IMR-90 (cell line): ENCODE data around the gene ZNF654. TPM values are rescaled to one million over a fixed set of nuclear protein-coding genes. Genes with fewer than 3 reads are reported as not detected.

ENCODE experiments used
- ATAC-seq: fragments of 200-7000 bp; cut with Tn5 transposase; 2 replicates; pipeline ENCODE4 v1.9.1; 2020; ENCODE audit warnings: low read depth, mild to moderate bottlenecking, moderate library complexity
- BruUV-seq: library from RNA; stranded (reverse); fragments of 400-500 nt; replicated peaks from 2 replicates; lab custom pipeline; 2021; lab: Mats Ljungman, UMichigan
- CTCF ChIA-PET: fragments of 300-600 bp; formaldehyde crosslinking; extraction: SDS; loops from one replicate; lab custom pipeline; 2021; ENCODE audit warnings: antibody characterized with exemption; lab: Yijun Ruan, JAX
- POLR2A ChIA-PET: fragments of 300-600 bp; sonication (Branson Sonifier 250); formaldehyde crosslinking; loops from one replicate; lab custom pipeline; 2022; ENCODE audit warnings: antibody characterized with exemption; ENCODE audit not compliant: unreplicated experiment; lab: Charles Lee
- DNase-seq: peaks from one replicate; pipeline ENCODE4 v3.0.0; 2013
- H2AFZ ChIP-seq: replicated peaks from 2 replicates; pipeline ENCODE3; 2013; ENCODE audit warnings: low read length, mild to moderate bottlenecking; ENCODE audit not compliant: poor library complexity
- H2AK5ac ChIP-seq: 2 replicates; pipeline ENCODE4 v1.6.1; 2013; ENCODE audit warnings: low read depth, low read length, inconsistent platforms
- H2AK9ac ChIP-seq: replicated peaks from 2 replicates; pipeline ENCODE3; 2013; ENCODE audit warnings: mild to moderate bottlenecking, low read depth, low read length, moderate library complexity; ENCODE audit not compliant: poor library complexity
- H2BK120ac ChIP-seq: 2 replicates; pipeline ENCODE4 v1.6.1; 2013; ENCODE audit warnings: low read depth, low read length, inconsistent platforms
- H2BK15ac ChIP-seq: 3 replicates; pipeline ENCODE4 v1.6.1; 2013; ENCODE audit warnings: low read depth, low read length, inconsistent platforms
- H2BK20ac ChIP-seq: 2 replicates; pipeline ENCODE4 v1.6.1; 2013; ENCODE audit warnings: low read depth, mild to moderate bottlenecking, inconsistent platforms, low read length, moderate library complexity
- H2BK5ac ChIP-seq: 2 replicates; pipeline ENCODE4 v1.6.1; 2013; ENCODE audit warnings: mild to moderate bottlenecking, low read depth, low read length, inconsistent platforms; ENCODE audit not compliant: poor library complexity, severe bottlenecking
- H3K14ac ChIP-seq: replicated peaks from 2 replicates; pipeline ENCODE4 v1.6.1; 2013; ENCODE audit warnings: low read depth, low read length, inconsistent platforms
- H3K18ac ChIP-seq: 2 replicates; pipeline ENCODE4 v1.6.1; 2013; ENCODE audit warnings: low read depth, low read length, control low read depth
- H3K23ac ChIP-seq: 2 replicates; pipeline ENCODE4 v1.6.1; 2013; ENCODE audit warnings: low read depth, low read length, inconsistent platforms
- H3K27ac ChIP-seq: 2 replicates; pipeline ENCODE4 v1.5.1; 2013; ENCODE audit warnings: mild to moderate bottlenecking, control low read depth, low read length; ENCODE audit not compliant: insufficient read depth
- H3K27me3 ChIP-seq: 2 replicates; pipeline ENCODE4 v1.6.1; 2013; ENCODE audit warnings: low read length; ENCODE audit not compliant: control insufficient read depth, insufficient read depth
- H3K36me3 ChIP-seq: 2 replicates; pipeline ENCODE4 v1.6.1; 2013; ENCODE audit warnings: low read length, mixed read lengths; ENCODE audit not compliant: control insufficient read depth, insufficient read depth
- H3K4ac ChIP-seq: 2 replicates; pipeline ENCODE4 v1.6.1; 2013; ENCODE audit warnings: low read depth, low read length, inconsistent platforms
- H3K4me1 ChIP-seq: 2 replicates; pipeline ENCODE4 v1.6.1; 2013; ENCODE audit warnings: low read length, mixed read lengths; ENCODE audit not compliant: control insufficient read depth, insufficient read depth
- H3K4me2 ChIP-seq: 2 replicates; pipeline ENCODE4 v1.6.1; 2013; ENCODE audit warnings: low read depth, mild to moderate bottlenecking, control low read depth, low read length, moderate library complexity
- H3K4me3 ChIP-seq: 2 replicates; pipeline ENCODE4 v1.5.1; 2013; ENCODE audit warnings: low read depth, mild to moderate bottlenecking, control low read depth, low read length, moderate library complexity; ENCODE audit not compliant: insufficient read depth
- H3K56ac ChIP-seq: 2 replicates; pipeline ENCODE4 v1.6.1; 2013; ENCODE audit warnings: low read length, inconsistent platforms; ENCODE audit not compliant: insufficient read depth; ENCODE audit errors: extremely low read depth
- H3K79me1 ChIP-seq, 2 experiments: 2 replicates each; pipeline ENCODE4 v1.6.1; 2013; ENCODE audit warnings: low read length in 2 of 2, inconsistent platforms in 1 of 2, low read depth in 1 of 2
- H3K9ac ChIP-seq: 2 replicates; pipeline ENCODE4 v1.6.1; 2013; ENCODE audit warnings: low read depth, low read length, control low read depth
- H3K9me1 ChIP-seq: 2 replicates; pipeline ENCODE4 v1.6.1; 2013; ENCODE audit warnings: low read length, inconsistent platforms; ENCODE audit not compliant: insufficient read depth
- H3K9me3 ChIP-seq: 2 replicates; pipeline ENCODE4 v1.6.1; 2013; ENCODE audit warnings: low read length; ENCODE audit not compliant: control insufficient read depth, insufficient read depth
- H4K20me1 ChIP-seq: 2 replicates; pipeline ENCODE4 v1.6.1; 2013; ENCODE audit warnings: low read length, inconsistent platforms; ENCODE audit not compliant: insufficient read depth
- H4K5ac ChIP-seq: 2 replicates; pipeline ENCODE4 v1.6.1; 2013; ENCODE audit warnings: mild to moderate bottlenecking, low read depth, low read length, control low read depth
- H4K8ac ChIP-seq, 2 experiments: 2 replicates each; pipeline ENCODE4 v1.6.1; 2013; ENCODE audit warnings: low read depth in 2 of 2, low read length in 2 of 2, control low read depth in 1 of 2, inconsistent platforms in 1 of 2
- H4K91ac ChIP-seq: 2 replicates; pipeline ENCODE4 v1.6.1; 2013; ENCODE audit warnings: low read depth, low read length, inconsistent platforms; ENCODE audit not compliant: insufficient read depth
- CHD1 ChIP-seq: IDR thresholded peaks from 2 replicates; pipeline ENCODE4 v1.6.1; 2012; ENCODE audit warnings: low read depth, low read length, improper control_type of control experiment
- NFE2L2 ChIP-seq: fragments of 150-350 bp; IDR thresholded peaks from 2 replicates; pipeline ENCODE4 v1.6.1; 2016; ENCODE audit warnings: low read depth, mild to moderate bottlenecking, low read length
- RFX5 ChIP-seq: IDR thresholded peaks from 2 replicates; pipeline ENCODE4 v1.8.0; 2012; ENCODE audit warnings: low read depth, mild to moderate bottlenecking, low read length, moderate library complexity
- WGBS, 2 experiments: methylation state at CpG; one replicate each; pipeline versions ENCODE4 v1.1.5 to v1.1.7; 2013; ENCODE audit warnings: missing lambda C conversion rate in 2 of 2; ENCODE audit not compliant: insufficient read length in 1 of 2; ENCODE audit errors: extremely low coverage in 2 of 2; 5-methylcytosine and 5-hydroxymethylcytosine counted together
- dilution Hi-C: fragments of 300-500 bp; cut with HindIII; formaldehyde crosslinking; loops from one replicate; pipeline ENCODE4 v1.14.3; 2018; ENCODE audit warnings: low sequenced_read_pairs; ENCODE audit not compliant: unreplicated experiment
- in situ Hi-C: fragments of 300-500 bp; cut with MboI; formaldehyde crosslinking; loops from 3 replicates; pipeline ENCODE4 v1.14.3; 2019; ENCODE audit warnings: low sequenced_read_pairs, inconsistent platforms, mixed read lengths
- intact Hi-C: fragments of 100-400 bp; cut with micrococcal nuclease; formaldehyde crosslinking; loops from 2 replicates; pipeline ENCODE4 v1.10.0; 2022
- polyA plus RNA-seq, 3 experiments: library from polyadenylated mRNA; depleted of rRNA; stranded (reverse); fragments of >200 nt; gene quantifications; 2 replicates each; pipeline ENCODE4 v1.2.3, GENCODE V29; 2012; ENCODE audit warnings: low replicate concordance in 1 of 3
- total RNA-seq: library from RNA; depleted of rRNA; stranded (reverse); fragments of >200 nt; gene quantifications from 2 replicates; pipeline ENCODE4 v1.2.3, GENCODE V29; 2012
- TF ChIP-seq, protein P1 (sequence below): conservative IDR thresholded peaks from 2 replicates; pipeline ENCODE4 v1.5.1; 2012; ENCODE audit warnings: mild to moderate bottlenecking, low read depth, low read length, improper control_type of control experiment

Gene ZNF654
- total and polyA plus RNA-seq, 2 of the 4 experiments (the other 2 are of a cell fraction): 3.3 to 11.5 TPM

DNA sequence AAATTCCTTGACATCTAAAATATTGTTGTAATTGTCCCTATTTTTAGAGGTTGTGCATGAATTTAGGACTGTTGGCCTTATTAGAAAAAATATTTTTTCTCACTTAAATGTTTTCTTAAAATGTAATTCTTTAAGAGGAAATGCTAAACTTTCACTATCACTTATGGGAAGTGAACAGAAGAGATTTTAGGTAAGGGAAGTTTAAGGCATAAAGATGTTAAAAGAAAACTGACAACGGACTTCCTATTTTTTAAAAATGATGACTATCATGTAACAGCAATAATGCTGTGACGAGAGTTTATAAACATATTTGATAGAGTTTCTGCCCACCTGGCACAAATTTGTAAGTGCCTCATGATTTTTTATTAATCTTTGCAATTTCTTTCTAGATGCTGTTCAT lies 93.8 kb downstream of the ZNF654 start:
- dilution Hi-C loops: no loop called here
- ATAC-seq: no peak

More for the DNA sequence above, 93.8 kb downstream of the ZNF654 start:
- in situ Hi-C loops (no loop called here), intact Hi-C loops (no loop called here)
- Histone ChIP-seq H3K9ac (no peak overlapping the region), H3K27me3 (no peaks in the 10 kb centered on the region), H3K9me3 (no peaks in the 10 kb centered on the region), H2BK120ac (no peak overlapping the region), H4K5ac (no peak overlapping the region), H3K4me3 (no peak overlapping the region), H4K91ac (no peak overlapping the region), H2AK5ac (no peak overlapping the region), H3K4ac (no peak overlapping the region), H3K36me3 (peaks cover 18% of the 10 kb centered on the region), H3K79me1 (peaks cover 6 to 28% of the 10 kb centered on the region in 2 experiments), H2BK5ac (no peak overlapping the region), H3K9me1 (no peaks in the 10 kb centered on the region), H3K27ac (no peak overlapping the region), H2BK20ac (no peak overlapping the region), H3K56ac (no peak overlapping the region), H2BK15ac (no peak overlapping the region), H2AFZ (no peak overlapping the region), H3K23ac (no peak overlapping the region), H3K18ac (no peak overlapping the region), H2AK9ac (no peak overlapping the region), H3K4me1 (no peaks in the 10 kb centered on the region), H4K20me1 (no peaks in the 10 kb centered on the region), H3K4me2 (no peak overlapping the region), H4K8ac (no peak overlapping the region), H3K14ac (no peak overlapping the region)
- no TSS peak for BruUV-seq
- POLR2A ChIA-PET: no interaction called here
- TF ChIP-seq RFX5 (no peak), CHD1 (no peak), NFE2L2 (no peak)
- TF ChIP-seq, protein P1, sequence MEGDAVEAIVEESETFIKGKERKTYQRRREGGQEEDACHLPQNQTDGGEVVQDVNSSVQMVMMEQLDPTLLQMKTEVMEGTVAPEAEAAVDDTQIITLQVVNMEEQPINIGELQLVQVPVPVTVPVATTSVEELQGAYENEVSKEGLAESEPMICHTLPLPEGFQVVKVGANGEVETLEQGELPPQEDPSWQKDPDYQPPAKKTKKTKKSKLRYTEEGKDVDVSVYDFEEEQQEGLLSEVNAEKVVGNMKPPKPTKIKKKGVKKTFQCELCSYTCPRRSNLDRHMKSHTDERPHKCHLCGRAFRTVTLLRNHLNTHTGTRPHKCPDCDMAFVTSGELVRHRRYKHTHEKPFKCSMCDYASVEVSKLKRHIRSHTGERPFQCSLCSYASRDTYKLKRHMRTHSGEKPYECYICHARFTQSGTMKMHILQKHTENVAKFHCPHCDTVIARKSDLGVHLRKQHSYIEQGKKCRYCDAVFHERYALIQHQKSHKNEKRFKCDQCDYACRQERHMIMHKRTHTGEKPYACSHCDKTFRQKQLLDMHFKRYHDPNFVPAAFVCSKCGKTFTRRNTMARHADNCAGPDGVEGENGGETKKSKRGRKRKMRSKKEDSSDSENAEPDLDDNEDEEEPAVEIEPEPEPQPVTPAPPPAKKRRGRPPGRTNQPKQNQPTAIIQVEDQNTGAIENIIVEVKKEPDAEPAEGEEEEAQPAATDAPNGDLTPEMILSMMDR: no peak
- CTCF ChIA-PET: no interaction called here
- no peak for DNase-seq
- WGBS, 2 experiments: no CpG with 5 or more reads among the region's 2 CpGs
